LNCaP clone FGC (cell line): ENCODE data around the gene CEACAM19.
"Not testable (repeated sequence)": the region's sequence is repeated elsewhere in the genome, so short reads cannot be mapped to it uniquely, and the experiment has no call there.

Source experiments
- DNase-seq: peaks from one replicate; pipeline ENCODE4 v3.0.0-alpha.2; 2011; ENCODE audit warnings: low read depth
- H3K4me3 ChIP-seq: 2 replicates; pipeline ENCODE4 v1.5.1; 2011; ENCODE audit warnings: mild to moderate bottlenecking, low read depth, low read length, control low read depth
- TF ChIP-seq, protein P1 (sequence below): IDR thresholded peaks from 2 replicates; pipeline ENCODE4 v1.5.1; 2012; ENCODE audit warnings: mild to moderate bottlenecking; ENCODE audit not compliant: control insufficient read depth, insufficient read depth; ENCODE audit errors: extremely low read depth

Gene CEACAM19

DNA sequence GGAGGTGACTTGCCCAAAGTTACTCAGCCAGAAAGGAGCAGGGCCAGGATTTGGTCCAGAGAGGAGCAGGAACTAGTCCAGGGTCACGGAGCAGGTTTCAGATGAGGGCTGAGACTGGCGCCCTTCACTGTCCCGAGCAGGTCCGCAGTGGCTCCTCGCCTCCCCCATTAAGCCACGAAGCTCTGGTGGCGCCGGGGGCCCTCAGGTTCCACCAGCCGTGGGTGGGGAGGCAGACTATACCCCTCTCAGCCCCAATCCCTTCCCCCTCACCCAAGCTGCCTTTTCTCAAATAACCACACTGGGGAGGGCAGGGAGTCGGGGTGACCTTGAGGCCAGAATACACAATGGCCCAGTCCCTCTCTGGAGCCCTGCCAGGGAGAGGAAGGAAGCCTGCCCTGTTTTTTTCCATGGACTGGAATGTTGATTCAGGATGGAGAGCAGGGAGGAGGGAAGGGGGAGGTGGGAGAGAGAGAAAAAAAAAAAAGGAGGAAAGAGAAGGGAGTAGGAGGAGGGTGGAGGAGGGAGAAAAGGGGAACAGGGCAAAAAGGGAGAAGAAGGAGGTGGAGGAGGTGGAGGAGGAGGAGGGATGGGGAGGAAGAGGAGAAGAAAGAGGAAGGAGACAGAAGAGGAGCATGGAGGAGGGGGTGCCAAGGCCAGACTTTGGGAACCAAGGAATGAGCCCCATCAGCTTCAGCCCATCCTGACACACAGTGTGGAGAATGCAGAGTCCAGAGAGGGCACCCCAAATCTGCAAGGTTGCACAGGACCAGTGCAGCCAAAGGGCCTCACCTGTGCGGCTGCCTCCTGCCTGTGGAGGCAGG lies 47.4 kb downstream of the CEACAM19 start:
- TF ChIP-seq, protein P1, sequence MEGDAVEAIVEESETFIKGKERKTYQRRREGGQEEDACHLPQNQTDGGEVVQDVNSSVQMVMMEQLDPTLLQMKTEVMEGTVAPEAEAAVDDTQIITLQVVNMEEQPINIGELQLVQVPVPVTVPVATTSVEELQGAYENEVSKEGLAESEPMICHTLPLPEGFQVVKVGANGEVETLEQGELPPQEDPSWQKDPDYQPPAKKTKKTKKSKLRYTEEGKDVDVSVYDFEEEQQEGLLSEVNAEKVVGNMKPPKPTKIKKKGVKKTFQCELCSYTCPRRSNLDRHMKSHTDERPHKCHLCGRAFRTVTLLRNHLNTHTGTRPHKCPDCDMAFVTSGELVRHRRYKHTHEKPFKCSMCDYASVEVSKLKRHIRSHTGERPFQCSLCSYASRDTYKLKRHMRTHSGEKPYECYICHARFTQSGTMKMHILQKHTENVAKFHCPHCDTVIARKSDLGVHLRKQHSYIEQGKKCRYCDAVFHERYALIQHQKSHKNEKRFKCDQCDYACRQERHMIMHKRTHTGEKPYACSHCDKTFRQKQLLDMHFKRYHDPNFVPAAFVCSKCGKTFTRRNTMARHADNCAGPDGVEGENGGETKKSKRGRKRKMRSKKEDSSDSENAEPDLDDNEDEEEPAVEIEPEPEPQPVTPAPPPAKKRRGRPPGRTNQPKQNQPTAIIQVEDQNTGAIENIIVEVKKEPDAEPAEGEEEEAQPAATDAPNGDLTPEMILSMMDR, result no peak
- DNase-seq, result no peak
- no peak overlapping the region for H3K4me3 ChIP-seq

DNA sequence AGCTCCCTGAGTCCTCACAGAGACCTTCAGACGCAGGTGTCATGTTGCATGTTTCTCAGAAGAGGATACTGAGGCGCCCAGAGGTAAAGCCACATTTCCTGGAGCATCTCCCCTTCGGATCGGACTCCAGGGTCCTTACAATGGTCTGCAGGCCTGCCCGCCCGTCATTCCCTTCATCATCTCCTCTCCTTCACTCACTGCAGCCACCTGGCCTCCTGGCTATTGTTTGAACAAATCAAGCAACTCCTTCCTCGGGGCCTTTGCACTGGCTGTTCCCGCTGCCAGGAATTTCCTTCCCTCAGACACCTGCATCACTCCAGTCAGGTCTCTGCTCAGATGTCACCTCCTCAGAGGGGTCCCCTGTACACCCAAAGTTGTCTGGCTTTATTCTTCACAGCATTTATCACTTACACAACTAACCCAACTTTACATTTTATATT lies 48.0 kb downstream of the CEACAM19 start:
- no peak overlapping the region for H3K4me3 ChIP-seq
- DNase-seq, result no peak
- TF ChIP-seq, protein P1, result no peak

DNA sequence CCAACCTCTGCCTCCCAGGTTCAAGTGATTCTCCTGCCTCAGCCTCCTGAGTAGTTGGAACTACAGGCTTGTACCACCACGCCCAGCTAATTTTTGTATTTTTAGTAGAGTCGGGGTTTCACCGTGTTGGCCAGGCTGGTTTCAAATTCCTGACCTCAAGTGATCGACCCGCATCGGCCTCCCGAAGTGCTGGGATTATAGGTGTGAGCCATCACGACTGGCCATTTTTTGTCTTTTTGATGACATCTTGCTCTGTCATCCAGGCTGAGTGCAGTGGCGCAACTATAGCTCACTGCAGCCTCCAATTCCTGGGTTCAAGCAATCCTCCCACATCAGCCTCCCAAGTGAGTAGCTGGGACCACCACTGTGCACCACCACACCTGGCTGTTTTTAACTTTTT lies 49.1 kb downstream of the CEACAM19 start:
- not testable (repeated sequence) for H3K4me3 ChIP-seq, DNase-seq

DNA sequence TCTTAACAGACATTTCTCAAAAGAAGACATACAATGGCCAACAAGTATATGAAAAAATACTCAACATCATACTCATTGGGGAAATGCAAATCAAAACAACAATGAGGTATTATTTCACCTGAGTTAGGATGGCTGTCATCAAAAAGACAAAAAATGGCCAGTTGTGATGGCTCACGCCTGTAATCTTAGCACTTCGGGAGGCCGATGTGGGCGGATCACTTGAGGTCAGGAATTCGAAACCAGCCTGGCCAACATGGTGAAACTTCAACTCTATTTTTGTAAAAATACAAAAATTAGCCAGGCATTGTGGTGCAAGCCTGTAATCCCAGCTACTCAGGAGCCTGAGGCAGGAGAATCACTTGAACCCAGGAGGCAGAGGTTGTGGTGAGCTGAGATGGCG lies 49.7 kb downstream of the CEACAM19 start:
- TF ChIP-seq, protein P1, result no peak
- no peak overlapping the region for H3K4me3 ChIP-seq
- DNase-seq, result no peak

DNA sequence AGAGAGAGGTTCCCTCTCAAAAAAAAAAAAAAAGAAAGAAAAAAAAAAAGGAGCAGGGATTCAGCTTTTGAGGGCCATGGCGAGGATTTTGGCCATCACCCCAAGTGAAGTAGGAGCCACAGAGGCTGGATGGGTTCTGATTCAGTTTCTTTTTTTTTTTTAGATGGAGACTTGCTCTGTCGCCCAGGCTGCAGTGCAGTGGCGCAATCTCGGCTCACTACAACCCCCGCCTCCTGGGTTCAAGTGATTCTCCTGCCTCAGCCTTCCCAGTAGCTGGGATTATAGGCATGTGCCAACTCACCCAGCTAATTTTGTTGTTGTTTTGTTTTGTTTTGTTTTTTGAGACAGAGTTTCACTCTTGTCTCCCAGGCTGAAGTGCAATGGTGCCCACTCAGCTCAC lies 50.1 kb downstream of the CEACAM19 start:
- not testable (repeated sequence) for H3K4me3 ChIP-seq, DNase-seq

DNA sequence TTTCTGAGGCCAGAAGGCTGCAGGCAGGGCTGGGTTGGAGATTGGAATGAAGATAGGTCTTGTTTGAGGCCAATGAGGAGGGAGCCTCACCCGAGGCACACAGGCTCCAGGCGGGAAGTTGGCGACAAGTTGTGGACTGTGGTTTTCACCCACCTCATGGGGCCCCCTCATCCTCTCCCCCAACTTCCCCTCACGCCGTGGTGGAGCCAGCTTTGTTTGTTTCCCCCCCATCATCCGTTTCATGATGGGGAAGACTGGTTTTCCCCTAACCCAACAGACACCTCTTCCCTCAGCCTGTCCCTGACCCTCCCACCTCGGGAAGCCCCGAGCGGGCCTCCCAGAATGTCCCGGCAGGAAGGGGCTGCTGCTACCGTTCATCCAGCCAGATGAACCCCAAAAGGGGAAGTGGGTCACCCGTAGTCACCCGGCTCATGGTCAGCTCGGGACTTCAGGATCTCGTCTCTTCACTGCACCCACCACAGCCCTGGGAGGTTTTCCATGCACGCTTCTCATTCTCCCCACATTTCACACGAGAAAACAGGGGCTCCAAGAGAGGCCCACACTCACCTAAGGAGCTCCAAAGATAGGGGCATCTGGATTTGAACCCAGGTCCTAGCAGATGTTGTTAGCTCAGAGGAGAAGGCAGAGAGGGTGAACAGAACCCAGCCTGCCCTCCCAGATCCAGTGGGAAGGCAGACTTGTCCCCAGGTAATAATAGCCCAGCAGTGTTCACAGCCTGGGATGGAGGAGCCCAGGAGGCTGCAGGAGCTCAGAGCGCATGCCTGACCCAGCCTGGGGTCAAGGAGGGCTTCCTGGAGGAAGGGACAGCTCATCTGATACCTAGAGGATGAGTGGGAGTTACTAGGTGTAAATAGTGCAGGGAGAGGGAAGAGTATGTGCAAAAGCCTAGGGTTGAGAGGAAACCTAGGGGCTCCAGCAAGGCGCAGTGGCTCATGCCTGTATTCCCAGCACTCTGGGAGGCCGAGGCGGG lies 51.1 kb downstream of the CEACAM19 start:
- no peak overlapping the region for H3K4me3 ChIP-seq
- no peak for DNase-seq
- TF ChIP-seq, protein P1, result no peak

DNA sequence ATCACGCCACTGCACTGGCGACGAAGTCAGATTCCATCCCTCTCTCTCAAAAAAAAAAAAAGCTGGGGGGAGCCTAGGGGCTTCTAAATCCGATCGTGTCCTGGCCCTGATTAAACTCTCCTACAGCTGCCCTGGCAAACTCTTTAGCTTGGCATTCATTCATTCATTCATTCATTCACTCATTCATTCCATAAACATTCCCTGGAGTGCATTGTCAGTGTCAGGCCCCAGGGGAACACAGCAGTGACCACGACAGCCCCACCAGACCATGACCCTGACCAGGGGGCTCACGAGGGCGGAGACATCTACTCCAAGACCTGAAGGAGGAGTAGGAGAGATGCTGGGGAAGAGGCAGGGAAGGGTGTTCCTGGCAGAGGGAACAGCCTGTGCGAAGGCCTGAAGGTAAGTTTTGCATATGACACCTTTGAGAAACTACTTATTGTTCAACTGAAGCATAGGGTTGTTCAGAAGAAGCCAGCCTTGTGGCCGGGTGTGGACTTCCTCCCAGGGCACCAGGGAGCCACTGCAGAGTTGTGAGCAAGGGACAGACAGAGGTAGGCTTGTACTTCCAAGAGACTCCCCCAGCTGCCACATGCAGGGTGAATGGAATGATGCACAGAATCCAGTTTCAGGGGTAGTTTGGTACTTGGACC lies 52.1 kb downstream of the CEACAM19 start:
- DNase-seq, result no peak
- no peak overlapping the region for H3K4me3 ChIP-seq
- TF ChIP-seq, protein P1, result no peak
